Rectal smooth muscle tissue (tissue), 1 donor: Measurements from ENCODE around the gene PLIN4.
"Not testable (repeated sequence)": the region's sequence is repeated elsewhere in the genome, so short reads cannot be mapped to it uniquely, and the experiment has no call there.

ENCODE experiments used
- H3K27ac ChIP-seq: one replicate; pipeline ENCODE4 v1.7.0; 2013; ENCODE audit warnings: low read depth, low read length, inconsistent platforms
- H3K27me3 ChIP-seq: one replicate; pipeline ENCODE4 v1.7.0; 2013; ENCODE audit warnings: low read length; ENCODE audit not compliant: control insufficient read depth, insufficient read depth
- H3K36me3 ChIP-seq: one replicate; pipeline ENCODE4 v1.7.0; 2013; ENCODE audit warnings: low read length; ENCODE audit not compliant: control insufficient read depth, insufficient read depth
- H3K4me1 ChIP-seq: one replicate; pipeline ENCODE4 v1.7.0; 2013; ENCODE audit warnings: low read length; ENCODE audit not compliant: control insufficient read depth, insufficient read depth
- H3K4me3 ChIP-seq: one replicate; pipeline ENCODE4 v1.7.0; 2013; ENCODE audit warnings: low read length
- H3K9ac ChIP-seq: one replicate; pipeline ENCODE4 v1.7.0; 2013; ENCODE audit warnings: low read length

PLIN4 gene

DNA sequence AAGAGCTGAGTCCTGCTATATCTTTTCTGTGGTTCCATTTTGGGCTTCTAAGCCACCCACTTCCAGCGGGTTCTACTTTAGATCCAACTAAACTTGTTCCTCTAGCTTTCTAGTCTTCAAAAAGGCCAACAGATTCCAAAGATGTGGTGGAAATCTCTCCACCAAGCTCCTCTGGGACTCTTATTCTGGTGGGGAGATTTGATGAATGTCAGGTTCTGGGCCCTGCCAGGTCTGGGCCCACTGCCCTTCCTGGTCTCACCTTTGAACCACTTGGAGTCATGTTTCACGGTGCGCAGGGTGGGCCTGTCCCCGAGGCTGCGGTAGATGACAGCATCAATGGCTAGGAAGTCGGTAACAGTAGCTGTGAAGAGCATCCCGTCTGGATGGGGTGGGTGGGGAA, 36.4 kb upstream of the PLIN4 start:
- no peak overlapping the region for H3K9ac ChIP-seq
- H3K27me3 ChIP-seq, result peaks cover 3% of the 10 kb centered on the region
- no peaks in the 10 kb centered on the region for H3K4me1 ChIP-seq
- no peak overlapping the region for H3K27ac ChIP-seq
- H3K36me3 ChIP-seq, result no peaks in the 10 kb centered on the region
- H3K4me3 ChIP-seq, result no peak overlapping the region

DNA sequence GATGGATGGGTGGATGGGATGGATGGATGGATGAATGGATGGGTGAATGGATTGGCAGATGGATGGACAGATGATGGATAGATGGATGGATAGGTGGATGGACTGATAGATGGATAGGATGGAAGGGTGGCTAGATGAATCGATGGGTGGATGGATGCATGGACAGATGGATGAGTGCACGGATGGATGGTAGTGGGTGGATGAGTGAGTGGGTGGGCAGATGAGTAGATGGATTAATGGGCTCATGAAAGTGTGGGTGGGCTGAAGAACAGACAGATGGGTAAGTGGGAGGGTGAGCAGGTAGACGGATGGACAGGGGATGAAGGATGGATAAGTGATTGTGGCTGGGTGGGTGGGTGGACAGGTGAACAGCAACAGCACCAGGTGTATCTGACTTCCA, 35.5 kb upstream of the PLIN4 start:
- H3K9ac ChIP-seq, result no peak overlapping the region
- H3K4me1 ChIP-seq, result no peaks in the 10 kb centered on the region
- no peak overlapping the region for H3K4me3 ChIP-seq
- H3K36me3 ChIP-seq, result no peaks in the 10 kb centered on the region
- H3K27me3 ChIP-seq, result peaks cover 3% of the 10 kb centered on the region
- H3K27ac ChIP-seq, result no peak overlapping the region

DNA sequence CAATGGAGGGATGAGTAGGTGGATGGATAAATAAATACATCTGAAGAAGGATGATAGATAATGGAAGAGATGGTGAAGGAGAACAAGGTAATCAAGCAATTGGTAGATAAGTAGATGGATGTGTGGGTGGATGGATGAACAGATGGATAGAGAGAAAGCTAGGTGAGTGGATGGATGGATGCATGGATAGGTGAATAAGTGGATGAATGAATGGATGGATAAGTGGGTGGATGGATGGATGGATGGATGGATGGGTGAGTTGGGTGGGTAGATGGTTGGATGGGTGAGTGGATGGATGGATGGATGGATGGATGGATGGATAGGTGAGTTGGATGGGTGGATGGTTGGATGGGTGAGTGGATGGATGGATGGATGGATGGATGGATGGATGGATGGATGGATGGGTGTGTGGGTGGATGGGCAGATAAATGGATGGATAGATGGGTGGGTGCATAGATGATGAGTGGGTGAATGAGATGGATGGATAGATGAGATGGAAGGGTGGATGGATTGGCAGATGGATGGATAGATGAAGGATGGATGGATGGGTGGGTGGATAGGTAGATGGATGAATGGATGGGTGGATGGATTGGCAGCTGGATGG, 34.9 kb upstream of the PLIN4 start:
- peaks cover 3% of the 10 kb centered on the region for H3K27me3 ChIP-seq
- H3K4me1 ChIP-seq, result no peaks in the 10 kb centered on the region
- no peak overlapping the region for H3K9ac ChIP-seq
- no peak overlapping the region for H3K4me3 ChIP-seq
- H3K27ac ChIP-seq, result no peak overlapping the region
- H3K36me3 ChIP-seq, result no peaks in the 10 kb centered on the region

DNA sequence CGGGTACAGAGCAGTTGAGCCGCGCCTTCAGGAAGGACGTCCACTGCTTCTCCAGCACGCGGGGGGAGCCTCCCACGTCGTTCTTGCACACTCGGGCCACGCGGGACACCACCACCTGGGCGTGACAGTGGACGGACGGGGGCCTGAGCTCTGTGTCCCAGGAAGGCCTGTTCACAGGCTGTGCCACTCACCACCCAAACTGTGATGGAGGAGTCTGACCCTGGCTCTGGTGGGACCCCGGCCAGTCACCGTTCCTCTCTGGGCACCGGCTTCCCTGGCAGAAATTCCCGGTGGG, 34.2 kb upstream of the PLIN4 start:
- Histone ChIP-seq H3K4me1 (no peaks in the 10 kb centered on the region), H3K9ac (no peak overlapping the region), H3K36me3 (no peaks in the 10 kb centered on the region), H3K4me3 (no peak overlapping the region), H3K27ac (no peak overlapping the region), H3K27me3 (no peaks in the 10 kb centered on the region)

DNA sequence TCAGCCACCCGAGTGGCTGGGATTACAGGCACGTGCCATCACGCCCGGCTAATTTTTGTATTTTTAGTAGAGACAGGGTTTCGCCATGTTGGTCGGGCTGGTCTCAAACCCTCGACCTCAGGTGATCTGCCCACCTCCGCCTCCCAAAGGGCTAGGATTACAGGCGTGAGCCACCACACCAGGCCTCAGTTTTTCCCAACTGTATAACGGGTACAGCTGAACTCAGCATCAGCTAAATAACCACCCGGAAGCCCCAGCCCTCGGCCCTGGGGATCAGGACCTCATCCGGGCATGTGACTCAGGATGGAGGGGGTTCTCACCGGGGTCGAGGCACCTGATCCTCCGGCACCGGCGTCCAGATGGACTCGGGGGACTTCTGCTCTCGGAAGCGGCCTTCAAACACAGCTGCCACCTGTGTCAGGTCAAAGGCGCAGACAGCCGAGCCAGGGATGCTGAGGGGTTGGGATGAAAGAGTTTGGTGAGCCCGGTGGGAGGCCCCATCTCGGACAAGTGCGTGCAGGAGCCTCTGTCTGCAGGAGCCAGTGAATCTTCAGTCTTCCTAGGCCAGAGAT, 32.3 kb upstream of the PLIN4 start:
- no peaks in the 10 kb centered on the region for H3K4me1 ChIP-seq
- no peaks in the 10 kb centered on the region for H3K36me3 ChIP-seq
- H3K9ac ChIP-seq, result no peak overlapping the region
- H3K27ac ChIP-seq, result no peak overlapping the region
- no peak overlapping the region for H3K4me3 ChIP-seq
- no peaks in the 10 kb centered on the region for H3K27me3 ChIP-seq

DNA sequence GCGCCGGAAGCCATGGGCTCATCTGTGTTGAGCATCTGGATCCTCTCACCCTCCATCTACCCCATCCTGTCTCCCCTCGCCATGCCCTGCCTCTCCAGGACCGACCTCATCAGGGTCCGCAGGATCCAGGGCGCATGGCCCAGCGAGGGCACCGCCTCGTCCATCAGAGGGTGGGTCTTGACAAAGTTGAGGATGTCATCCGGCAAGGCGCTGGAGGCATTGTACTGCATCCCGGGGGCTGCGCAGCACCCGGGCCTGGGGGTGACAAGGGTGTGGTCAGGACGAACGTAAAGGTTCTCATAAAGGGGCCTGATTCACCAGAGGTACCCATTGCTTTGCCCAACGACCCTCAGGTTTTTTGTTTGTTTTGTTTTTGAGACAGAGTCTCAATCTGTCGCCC, 31.7 kb upstream of the PLIN4 start:
- Histone ChIP-seq H3K36me3 (no peaks in the 10 kb centered on the region), H3K9ac (no peak overlapping the region)

DNA sequence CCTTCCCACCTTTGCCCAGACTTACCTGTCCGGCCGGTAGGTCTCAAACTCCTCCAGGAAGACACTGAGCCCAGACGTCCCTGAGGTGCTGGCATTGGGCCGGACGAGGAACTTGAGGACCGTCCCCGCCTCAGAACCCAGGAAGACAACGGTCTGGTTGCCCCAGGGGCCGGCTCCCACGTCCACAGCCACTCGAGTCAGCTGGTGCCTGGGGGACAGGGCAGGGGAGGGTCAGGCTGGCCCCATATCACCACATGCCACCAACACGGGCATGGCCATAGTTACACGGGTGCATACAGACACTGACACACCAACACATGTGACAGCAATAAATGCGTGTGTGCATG, 29.9 kb upstream of the PLIN4 start:
- Histone ChIP-seq H3K36me3 (no peaks in the 10 kb centered on the region), H3K27me3 (no peaks in the 10 kb centered on the region), H3K9ac (no peak overlapping the region), H3K27ac (no peak overlapping the region), H3K4me1 (no peaks in the 10 kb centered on the region), H3K4me3 (no peak overlapping the region)

More for the DNA sequence above, 31.7 kb upstream of the PLIN4 start:
- no peak overlapping the region for H3K27ac ChIP-seq
- no peak overlapping the region for H3K4me3 ChIP-seq
- no peaks in the 10 kb centered on the region for H3K27me3 ChIP-seq
- no peaks in the 10 kb centered on the region for H3K4me1 ChIP-seq

DNA sequence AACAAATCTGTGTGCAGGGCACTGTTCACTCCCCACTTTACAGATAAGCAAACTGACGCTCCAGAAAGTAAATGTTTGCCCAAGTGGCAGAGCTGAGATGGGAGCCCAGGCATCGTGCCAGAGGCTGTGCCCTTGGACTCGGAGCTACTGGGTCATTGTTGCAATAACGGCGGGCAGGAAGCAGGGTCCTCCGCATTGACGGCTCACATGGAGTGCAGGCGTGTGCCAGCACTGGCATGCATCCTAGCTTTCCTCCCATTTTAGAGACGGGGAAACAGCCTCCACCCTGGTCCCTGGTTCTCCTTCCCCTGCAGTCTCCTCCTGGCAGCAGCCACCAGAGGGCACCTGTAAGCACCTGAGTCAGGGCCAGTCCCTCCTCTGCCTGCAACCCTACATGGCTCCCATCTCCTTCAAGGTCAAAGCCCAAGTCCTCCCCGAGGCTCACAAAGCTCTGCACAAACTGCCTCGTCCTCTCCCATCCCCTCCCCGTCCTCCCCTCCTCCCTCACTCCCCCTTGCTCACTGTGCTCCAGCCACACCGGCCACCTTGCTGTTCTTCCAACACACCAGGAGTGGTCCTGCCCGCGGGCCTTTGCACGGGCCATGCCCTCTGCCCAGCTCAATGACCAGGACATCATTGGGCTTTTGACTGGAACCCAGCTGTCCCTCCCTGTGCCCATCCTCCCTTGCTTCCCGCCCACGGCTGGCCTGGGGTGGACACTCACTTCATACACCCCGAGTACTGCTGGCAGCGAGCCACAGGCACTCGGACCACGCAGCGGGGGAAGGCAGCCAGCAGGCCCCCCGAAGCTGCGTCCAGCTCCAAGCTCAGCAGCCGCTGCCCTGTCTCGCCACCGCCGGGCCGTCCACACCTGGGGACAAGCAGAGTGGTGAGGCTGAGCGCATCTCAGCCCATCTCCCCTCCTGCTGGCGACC, 29.3 kb upstream of the PLIN4 start:
- Histone ChIP-seq H3K36me3 (no peaks in the 10 kb centered on the region), H3K4me1 (no peaks in the 10 kb centered on the region)

DNA sequence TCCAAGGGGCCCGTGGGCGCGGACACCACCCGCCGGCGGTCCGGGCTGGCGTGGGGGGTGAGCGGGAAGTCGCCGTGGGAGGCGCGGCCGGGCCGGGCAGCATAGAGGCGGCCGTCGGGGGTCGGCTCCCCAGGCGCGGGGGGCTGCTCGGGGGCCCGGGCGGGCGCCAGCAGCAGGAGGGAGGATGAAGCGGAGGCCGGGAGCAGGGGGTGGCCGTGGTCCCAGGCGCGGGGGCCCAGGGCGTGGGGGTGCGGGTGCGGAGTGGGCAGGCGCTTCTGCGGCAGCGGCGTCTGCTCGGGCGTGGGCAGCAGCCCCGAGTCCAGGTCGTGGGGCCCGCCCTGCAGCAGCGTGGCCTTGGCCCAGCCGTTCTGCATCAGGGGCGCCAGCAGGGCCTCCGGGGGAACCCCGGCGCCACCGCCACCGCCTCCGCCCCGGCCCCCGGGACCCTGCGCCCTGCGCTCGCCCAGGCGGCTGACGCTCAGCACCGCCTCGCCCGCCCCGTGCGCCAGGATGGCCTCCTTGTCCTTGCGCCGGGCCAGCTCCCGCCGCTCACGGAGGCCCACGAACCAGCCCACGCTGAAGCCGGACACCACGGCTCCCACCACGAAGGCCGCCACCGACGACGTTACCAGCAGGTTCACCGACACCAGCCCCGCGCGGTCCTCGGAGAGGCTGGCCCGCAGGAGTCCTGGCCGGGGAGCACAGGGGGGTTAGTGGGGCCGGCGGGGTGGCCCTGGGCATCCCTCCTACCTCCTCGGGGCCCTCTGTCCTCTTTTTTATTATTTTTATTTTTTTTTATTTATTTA, 25.8 kb upstream of the PLIN4 start:
- Histone ChIP-seq H3K27ac (no peak overlapping the region), H3K36me3 (no peaks in the 10 kb centered on the region), H3K27me3 (no peaks in the 10 kb centered on the region), H3K4me3 (no peak overlapping the region), H3K4me1 (no peaks in the 10 kb centered on the region), H3K9ac (no peak overlapping the region)

More for the DNA sequence above, 29.3 kb upstream of the PLIN4 start:
- no peak overlapping the region for H3K9ac ChIP-seq
- no peak overlapping the region for H3K4me3 ChIP-seq
- no peaks in the 10 kb centered on the region for H3K27me3 ChIP-seq
- H3K27ac ChIP-seq, result no peak overlapping the region

DNA sequence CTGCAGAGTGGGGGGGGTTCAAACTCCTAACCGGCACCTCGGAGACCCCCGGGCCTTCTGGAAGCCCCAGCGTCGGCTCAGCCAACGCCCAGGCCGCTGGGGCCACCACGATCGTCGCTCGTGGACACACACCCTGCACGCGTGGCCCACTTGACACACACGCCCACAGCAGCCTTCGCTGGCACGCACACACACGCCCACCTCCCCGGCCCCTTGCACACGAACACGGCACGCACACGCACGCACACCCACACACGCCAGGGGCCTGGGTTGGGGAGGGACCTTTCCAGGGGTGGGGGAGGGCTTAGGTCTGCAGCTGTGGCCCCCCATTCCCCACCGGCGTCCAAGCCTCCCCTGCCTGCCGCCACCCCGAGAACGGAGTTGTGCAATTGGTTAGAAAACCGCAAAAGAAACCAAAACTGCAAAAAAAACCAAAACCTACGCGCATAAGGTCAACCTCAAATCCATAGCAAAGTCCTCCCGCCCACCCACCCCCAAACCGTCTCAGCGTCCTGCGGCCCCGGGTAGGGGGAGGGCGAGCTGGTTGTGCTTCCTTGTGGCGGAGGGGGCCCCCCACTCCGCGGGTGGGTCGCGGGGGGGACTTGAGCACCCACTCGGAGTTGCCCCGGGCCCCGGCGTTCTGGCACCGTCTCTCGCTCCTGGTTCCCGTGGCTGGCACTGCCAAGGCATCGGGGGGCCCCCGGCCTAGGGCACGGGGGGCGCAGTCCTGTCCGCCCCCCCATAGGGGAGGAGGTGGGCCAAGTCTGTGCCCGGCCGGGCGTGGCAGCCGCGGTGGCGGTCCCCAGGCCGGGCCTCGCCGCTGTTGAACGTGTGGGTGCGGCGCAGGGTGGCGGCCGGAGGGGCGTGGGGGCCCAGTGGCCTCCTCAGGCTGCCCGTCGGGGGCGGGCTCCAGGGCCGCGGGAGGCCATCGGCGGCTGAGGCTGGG, 24.9 kb upstream of the PLIN4 start:
- H3K36me3 ChIP-seq, result no peaks in the 10 kb centered on the region
- H3K4me3 ChIP-seq, result no peak overlapping the region
- no peak overlapping the region for H3K9ac ChIP-seq
- H3K4me1 ChIP-seq, result no peaks in the 10 kb centered on the region
- H3K27me3 ChIP-seq, result no peaks in the 10 kb centered on the region
- no peak overlapping the region for H3K27ac ChIP-seq

DNA sequence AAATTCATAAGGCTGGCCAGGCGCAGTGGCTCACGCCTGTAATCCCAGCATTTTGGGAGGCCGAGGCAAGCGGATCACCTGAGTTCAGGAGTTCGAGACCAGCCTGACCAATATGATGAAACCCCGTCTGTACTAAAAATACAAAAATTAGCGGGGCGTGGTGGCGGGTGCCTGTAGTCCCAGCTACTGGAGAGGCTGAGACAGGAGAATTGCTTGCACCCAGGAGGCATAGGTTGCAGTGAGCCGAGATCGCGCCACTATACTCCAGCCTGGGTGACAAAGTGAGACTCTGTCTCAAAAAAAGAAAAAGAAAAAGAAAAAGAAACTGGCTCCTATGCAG, 23.5 kb upstream of the PLIN4 start:
- not testable (repeated sequence) for H3K4me1 ChIP-seq, H3K9ac ChIP-seq, H3K36me3 ChIP-seq, H3K27ac ChIP-seq, H3K27me3 ChIP-seq, H3K4me3 ChIP-seq
